NCI-H2107 treated with DMSO at 0.1 percent for 48 hours (cell line): ENCODE measurements around the gene TMPRSS12.
"Not testable (repeated sequence)": the region's sequence is repeated elsewhere in the genome, so short reads cannot be mapped to it uniquely, and the experiment has no call there.

Source experiments
- DNase-seq: peaks from one replicate; lab custom pipeline; 2025; ENCODE audit not compliant: unreplicated experiment; lab: John Stamatoyannopoulos, UW

Gene TMPRSS12

GRCh38 chr12:50855679-50856078, 13.0 kb downstream of the TMPRSS12 start:
- DNase-seq, result not testable (repeated sequence)

DNA sequence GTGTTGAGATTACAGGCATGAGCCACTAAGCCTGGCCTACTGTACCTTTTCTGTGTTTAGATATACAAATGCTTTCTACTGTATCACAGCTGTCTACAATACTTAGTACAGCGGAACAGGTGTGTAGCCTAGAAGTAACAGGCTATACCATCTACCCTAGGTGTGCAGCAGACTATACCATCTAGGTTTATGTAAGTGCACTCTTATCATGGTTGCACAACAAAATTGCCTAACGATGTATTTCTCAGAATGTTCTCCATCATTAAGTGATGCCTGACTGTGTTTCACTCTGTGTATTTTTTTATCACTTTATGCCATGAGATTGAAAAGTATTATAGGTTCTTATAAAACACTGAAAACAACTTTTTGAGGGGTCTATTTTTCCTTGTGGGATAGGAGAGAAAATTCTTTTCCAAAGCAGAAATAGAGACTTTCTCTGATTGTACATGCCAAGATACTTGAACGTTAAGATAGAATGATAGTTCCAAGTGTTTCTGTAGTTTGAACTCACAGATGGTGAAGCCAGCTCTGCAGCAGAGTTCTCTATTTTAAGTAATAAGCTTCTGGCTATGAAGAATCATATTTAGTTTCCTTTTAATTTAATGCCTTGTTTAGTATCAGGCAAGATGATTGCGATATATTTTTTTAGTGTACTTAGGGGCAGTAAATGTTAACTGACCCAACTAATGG, 17.0 kb downstream of the TMPRSS12 start:
- DNase-seq, result no peak

GRCh38 chr12:50862316-50862715, 19.6 kb downstream of the TMPRSS12 start:
- no peak for DNase-seq

GRCh38 chr12:50865266-50865665, 22.5 kb downstream of the TMPRSS12 start:
- DNase-seq, result no peak

DNA sequence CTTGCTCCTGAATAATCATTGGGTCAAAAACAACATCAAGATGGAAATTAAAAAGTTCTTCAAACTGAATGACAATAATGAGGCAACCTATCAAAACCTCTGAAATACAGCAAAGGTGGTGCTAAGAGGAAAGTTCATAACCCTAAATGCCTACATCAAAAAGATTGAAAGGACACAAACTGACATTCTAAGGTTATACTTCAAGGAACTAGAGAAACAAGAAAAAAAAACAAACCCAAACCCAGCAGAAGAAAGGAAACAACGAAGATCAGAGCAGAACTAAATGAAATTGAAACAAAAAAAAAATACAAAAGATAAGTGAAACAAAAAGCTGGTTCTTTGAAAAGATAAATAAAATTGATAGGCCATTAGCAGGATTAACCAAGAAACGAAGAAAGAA, 26.2 kb downstream of the TMPRSS12 start:
- not testable (repeated sequence) for DNase-seq

DNA sequence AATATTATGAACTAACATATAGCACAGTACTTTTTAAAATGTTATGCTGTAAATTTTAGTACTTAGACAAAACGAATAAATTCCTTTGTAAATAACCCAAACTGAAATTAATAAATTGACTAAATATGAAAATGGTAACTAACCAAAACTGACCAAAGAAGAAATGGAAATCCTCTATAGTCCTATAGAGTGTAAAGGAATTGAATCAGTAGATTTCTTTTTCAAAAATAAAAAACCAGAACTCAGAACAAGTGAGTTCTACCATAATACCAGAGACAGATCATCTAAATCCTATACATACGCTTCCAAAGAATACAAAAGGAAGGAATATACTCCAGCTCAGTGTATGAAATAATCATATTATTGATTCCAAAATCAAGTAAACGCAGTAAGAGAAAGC, 39.8 kb downstream of the TMPRSS12 start:
- no peak for DNase-seq

DNA sequence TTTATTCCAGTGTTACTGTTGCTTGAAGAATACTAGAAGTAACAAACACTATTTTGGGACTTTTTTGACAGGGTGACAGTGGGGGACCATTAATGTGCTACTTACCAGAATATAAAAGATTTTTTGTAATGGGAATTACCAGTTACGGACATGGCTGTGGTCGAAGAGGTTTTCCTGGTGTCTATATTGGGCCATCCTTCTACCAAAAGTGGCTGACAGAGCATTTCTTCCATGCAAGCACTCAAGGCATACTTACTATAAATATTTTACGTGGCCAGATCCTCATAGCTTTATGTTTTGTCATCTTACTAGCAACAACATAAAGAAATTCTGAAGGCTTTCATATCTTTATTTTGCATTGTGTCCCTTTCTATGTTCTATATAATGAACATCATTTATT, 44.5 kb downstream of the TMPRSS12 start:
- DNase-seq, result no peak

DNA sequence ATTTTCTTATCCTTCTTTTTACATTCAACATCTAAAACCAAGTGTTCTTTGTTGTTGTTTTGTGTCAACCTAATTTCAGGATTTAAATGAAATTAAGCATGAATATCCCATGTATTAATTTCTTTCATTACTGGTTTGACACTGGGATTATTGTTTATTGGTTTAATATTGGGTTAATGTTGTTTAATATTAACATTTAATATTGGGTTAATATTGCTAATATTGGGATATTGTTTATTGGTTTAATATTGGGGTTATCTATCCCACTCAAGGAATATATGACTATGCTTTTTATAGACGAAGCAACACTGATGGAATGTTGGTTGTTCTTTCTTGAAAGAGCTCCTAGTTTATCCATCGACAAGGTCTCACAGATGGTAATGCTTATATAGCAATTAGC, 45.9 kb downstream of the TMPRSS12 start:
- no peak for DNase-seq

GRCh38 chr12:50894241-50894640, 51.5 kb downstream of the TMPRSS12 start:
- DNase-seq, result no peak

- DNase-seq, result no peak
Measured at GRCh38 chr12:50901685-50902113, 59.0 kb downstream of the TMPRSS12 start.

GRCh38 chr12:50908479-50908878, 65.8 kb downstream of the TMPRSS12 start:
- DNase-seq, result not testable (repeated sequence)

DNA sequence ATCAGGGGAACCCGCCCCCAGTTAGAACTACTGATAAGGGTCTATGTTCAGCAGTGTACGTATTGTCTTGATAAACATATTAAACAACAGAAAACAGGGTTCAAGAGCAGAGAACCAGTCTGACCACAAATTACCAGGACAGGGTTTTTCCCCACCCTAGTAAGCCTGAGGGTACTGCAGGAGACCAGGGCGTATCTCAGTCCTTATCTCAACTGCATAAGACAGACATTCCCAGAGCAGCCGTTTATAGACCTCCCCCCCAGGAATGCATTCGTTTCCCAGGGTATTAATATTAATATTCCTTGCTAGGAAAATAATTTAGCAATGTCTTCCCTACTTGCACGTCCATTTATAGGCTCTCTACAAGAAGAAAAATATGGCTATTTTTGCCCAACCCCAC, 69.6 kb downstream of the TMPRSS12 start:
- not testable (repeated sequence) for DNase-seq

DNA sequence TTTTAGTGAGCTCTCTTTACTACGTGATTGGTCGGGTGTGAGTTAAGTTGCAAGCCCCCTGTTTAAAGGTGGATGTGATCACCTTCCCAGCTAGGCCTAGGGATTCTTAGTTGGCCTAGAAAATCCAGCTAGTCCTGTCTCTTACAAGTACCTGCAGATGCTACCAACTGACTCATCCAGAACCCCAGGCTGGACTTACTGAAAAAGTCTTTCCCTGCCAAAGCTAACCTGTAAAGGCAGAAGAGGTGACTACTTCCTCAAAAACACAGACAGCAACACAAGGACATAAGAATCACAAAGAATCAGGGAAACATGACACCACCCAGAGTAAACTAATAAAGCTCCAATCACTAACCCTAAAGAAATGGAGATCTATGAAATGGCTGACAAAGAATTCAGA, 70.5 kb downstream of the TMPRSS12 start:
- no peak for DNase-seq

DNA sequence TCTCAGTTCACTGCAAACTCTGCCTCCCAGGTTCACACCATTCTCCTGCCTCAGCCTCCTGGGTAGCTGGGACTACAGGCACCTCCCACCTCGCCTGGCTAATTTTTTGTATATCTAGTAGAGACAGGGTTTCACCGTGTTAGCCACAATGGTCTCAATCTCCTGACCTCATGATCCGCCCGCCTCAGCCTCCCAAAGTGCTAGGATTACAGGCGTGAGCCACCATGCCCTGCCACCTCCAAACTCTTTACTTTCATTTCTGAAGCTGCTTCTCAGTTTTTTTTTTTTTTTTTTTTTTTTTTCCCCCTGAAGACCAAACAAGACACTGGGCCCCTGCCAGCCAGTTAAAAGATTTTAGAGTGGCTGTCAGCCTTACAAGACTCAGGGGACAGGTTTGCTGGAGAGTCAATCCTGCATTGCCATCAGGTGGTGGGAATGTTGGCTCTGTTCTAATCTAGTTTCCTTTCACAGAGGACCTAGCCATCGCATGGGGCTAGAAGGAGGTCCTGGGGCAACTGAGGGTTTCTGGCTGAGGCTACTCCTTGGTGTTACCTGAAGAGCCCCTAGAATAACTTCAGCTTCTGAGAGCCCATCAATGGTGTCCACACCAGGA, 72.3 kb downstream of the TMPRSS12 start:
- DNase-seq, result no peak

DNA sequence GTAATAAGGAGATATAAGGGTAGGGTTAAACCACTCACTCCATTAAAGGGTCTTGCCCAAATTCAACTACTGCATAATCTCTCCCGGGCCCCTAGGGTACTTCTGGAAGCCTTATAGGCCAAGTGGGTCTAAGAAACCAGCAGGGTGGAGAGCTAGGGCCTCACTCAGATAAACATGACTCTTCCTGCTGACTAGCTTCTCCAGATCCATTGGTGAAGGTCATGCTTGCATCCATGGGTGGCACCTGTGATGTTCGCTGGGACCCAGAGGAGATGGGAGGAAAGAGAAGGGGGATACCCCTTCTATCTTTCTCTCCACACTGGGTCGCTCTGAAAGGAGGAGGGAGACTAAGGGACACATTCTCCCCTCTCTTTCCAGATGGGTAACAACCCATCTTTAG, 73.6 kb downstream of the TMPRSS12 start:
- DNase-seq, result no peak

DNA sequence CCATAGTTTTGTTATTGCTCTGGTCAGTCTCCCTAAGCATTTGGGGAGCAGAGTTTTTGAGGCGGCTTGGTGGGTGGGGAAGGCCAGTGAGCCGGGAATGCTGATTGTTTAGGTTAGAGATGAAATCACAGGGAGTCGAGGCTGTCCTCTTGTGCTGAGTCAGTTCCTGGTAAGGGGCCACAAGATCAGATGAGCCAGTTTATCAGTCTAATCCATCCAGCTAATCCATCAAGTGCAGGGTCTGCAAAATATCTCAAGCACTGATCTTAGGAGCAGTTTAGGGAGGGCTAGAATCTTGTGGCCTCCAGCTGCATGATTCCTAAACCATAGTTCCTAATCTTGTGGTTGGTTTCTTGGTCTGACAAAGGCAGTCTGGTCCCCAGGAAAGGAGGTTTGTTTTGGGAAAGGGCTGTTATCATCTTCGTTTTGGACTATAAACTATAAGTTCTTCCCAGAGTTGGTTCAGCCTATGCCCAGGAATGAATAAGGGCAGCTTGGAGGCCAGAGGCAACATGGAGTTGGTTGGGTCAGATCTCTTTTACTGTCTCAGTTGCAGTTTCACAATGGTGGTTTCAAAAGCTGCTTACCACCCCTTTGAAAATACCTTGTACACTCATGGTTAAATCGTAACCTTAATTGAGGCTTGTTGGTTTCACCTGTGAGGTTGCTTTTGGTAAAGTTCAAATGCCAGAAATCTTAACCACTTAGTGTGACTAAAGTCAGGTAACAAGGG, 76.0 kb downstream of the TMPRSS12 start:
- no peak for DNase-seq

- no peak for DNase-seq
Measured at GRCh38 chr12:50922820-50923219, 80.1 kb downstream of the TMPRSS12 start.

DNA sequence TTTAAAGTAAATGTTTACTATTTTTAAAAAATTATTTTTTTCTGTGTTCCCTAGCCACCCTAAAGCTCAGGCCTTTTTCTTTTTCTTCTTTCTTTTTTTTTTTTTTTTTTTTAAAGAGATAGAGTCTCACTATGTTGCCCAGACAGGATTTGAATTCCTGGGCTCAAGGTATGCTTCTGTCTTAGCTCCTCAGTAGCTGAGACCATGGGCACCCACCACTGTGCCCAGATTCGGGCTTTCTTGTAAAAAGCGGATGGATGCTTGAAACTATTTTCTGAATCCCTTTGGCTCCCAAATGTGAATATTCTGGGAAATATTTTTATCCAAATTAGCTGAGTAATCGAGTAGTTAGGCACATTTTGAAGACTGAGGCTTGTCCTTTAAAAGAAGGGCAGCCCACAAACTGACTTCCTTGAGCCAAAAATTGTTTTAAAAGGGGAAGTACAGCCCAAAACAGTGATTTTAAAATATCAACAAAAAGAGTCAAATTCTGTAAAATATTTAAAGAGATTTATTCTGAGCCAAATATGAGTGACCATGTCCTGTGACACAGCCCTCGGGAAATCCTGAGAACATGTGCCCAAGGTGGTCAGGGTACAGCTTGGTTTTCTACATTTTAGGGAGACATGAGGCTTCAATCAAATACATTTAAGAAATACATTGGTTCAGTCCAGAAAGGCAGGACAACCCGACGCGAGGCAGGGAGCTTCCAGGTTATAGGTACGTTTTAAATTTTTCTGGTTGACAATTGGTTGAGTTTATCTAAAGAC, 80.8 kb downstream of the TMPRSS12 start:
- DNase-seq, result no peak

DNA sequence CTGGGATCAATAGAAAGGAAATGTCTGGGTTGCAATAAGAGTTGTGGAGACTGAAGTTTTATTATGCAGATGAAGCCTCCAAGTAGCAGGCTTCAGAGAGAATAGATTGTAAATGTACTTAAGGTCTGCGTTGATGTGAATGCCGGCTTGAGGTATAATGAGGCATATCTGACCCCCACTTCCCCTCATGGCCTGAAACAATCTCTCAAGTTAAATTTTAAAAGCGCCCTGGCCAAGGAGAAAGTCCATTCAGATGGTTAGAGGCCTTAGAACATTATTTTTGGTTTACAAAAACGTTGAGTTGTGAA, 81.4 kb downstream of the TMPRSS12 start:
- peak; percentile 83 for DNase-seq

DNA sequence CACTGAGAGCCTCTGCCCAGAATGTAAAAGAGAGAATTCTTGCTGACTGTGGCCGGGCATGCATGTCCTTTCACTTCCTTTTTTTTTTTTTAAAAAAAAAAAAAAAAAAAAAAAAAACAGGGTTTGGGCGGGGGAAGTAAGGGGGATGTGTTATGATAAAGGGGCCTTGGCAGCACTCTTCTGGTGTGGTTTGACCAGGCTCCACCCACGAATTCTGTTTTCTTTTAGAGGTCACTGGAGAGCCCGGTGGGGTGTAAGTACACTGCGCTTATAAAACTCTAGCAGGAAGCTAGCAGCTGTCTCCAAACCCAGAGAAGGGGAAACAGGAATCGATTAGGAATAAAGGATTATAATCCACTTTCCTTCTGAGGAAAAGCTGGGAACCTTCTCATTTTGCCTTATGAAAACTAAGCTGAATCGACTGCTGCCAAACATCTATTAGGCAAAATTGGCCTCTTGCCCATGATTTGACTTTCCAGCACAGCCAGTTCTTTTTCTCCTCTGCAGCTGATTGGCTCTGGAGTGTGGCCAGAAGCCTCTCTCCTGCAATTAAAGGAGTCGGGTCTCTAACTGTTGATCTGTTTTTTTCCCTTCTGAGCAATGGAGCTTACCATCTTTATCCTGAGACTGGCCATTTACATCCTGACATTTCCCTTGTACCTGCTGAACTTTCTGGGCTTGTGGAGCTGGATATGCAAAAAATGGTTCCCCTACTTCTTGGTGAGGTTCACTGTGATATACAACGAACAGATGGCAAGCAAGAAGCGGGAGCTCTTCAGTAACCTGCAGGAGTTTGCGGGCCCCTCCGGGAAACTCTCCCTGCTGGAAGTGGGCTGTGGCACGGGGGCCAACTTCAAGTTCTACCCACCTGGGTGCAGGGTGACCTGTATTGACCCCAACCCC, 82.0 kb downstream of the TMPRSS12 start:
- peak; percentile 98 for DNase-seq

- peak; percentile 32 for DNase-seq
Measured at GRCh38 chr12:50925342-50925651, 82.6 kb downstream of the TMPRSS12 start.
